ENCODE measurements around the gene SNRPD2. TPM values are rescaled to one million over a fixed set of nuclear protein-coding genes. Genes with fewer than 3 reads are reported as not detected.

The SNRPD2 gene
- polyA plus RNA-seq, 3 donors, result 326 to 373 (median 358) TPM

Other genes starting within 250 kb of the SNRPD2 start
- 10 to 100 TPM; 14.3 to 88.2 (median 22.1) TPM for gene FOSB, start 224.0 kb downstream of the SNRPD2 start, polyA plus RNA-seq (ENCODE audit: insufficient read length in 3 of 3)
- gene RTN2, start 194.9 kb downstream of the SNRPD2 start, polyA plus RNA-seq (ENCODE audit: insufficient read length in 3 of 3), result 10 to 100 TPM in 1 of 3 donors, 1 to 10 TPM in 2; 7.6 to 11.1 (median 9.0) TPM
- under 1 TPM in 2 of 3 donors, not detected in 1; 0.17 to 0.24 TPM for gene PPM1N, start 193.5 kb downstream of the SNRPD2 start, polyA plus RNA-seq (ENCODE audit: insufficient read length in 3 of 3)
- 10 to 100 TPM; 45.6 to 49.3 (median 48.8) TPM for gene VASP, start 184.5 kb downstream of the SNRPD2 start, polyA plus RNA-seq (ENCODE audit: insufficient read length in 3 of 3)
- gene OPA3, start 107.2 kb downstream of the SNRPD2 start, polyA plus RNA-seq (ENCODE audit: insufficient read length in 3 of 3), result 10 to 100 TPM in 2 of 3 donors, 1 to 10 TPM in 1; 9.7 to 12.0 (median 10.5) TPM
- 1 to 10 TPM; 4.7 to 5.5 (median 4.9) TPM for gene GPR4, start 89.7 kb downstream of the SNRPD2 start, polyA plus RNA-seq (ENCODE audit: insufficient read length in 3 of 3)
- 10 to 100 TPM; 17.1 to 20.6 (median 17.2) TPM for gene EML2, start 52.6 kb downstream of the SNRPD2 start, polyA plus RNA-seq (ENCODE audit: insufficient read length in 3 of 3)
- gene GIPR, start 23.7 kb downstream of the SNRPD2 start, polyA plus RNA-seq (ENCODE audit: insufficient read length in 3 of 3), result under 1 TPM; 0.28 to 0.47 (median 0.43) TPM
- 1 to 10 TPM; 7.1 to 7.6 (median 7.5) TPM for gene QPCTL, start 713 bp upstream of the SNRPD2 start, polyA plus RNA-seq (ENCODE audit: insufficient read length in 3 of 3)
- gene FBXO46, start 38.9 kb upstream of the SNRPD2 start, polyA plus RNA-seq (ENCODE audit: insufficient read length in 3 of 3), result 10 to 100 TPM in 2 of 3 donors, 1 to 10 TPM in 1; 9.6 to 11.8 (median 11.7) TPM
- not detected for gene MEIOSIN, start 41.5 kb upstream of the SNRPD2 start, polyA plus RNA-seq (ENCODE audit: insufficient read length in 3 of 3)
- gene SIX5, start 77.3 kb upstream of the SNRPD2 start, polyA plus RNA-seq (ENCODE audit: insufficient read length in 3 of 3), result 10 to 100 TPM; 12.1 to 14.4 (median 12.8) TPM
- 10 to 100 TPM; 31.5 to 37.5 (median 35.4) TPM for gene DMPK, start 90.5 kb upstream of the SNRPD2 start, polyA plus RNA-seq (ENCODE audit: insufficient read length in 3 of 3)
- 10 to 100 TPM; 21.6 to 25.8 (median 23.8) TPM for gene DMWD, start 100.9 kb upstream of the SNRPD2 start, polyA plus RNA-seq (ENCODE audit: insufficient read length in 3 of 3)
- not detected for gene RSPH6A, start 123.4 kb upstream of the SNRPD2 start, polyA plus RNA-seq (ENCODE audit: insufficient read length in 3 of 3)
- 10 to 100 TPM; 53.8 to 64.9 (median 54.5) TPM for gene SYMPK, start 171.2 kb upstream of the SNRPD2 start, polyA plus RNA-seq (ENCODE audit: insufficient read length in 3 of 3)
- under 1 TPM; 0.30 to 0.39 (median 0.36) TPM for gene FOXA3, start 172.4 kb upstream of the SNRPD2 start, polyA plus RNA-seq (ENCODE audit: insufficient read length in 3 of 3)
- 10 to 100 TPM; 14.0 to 18.6 (median 15.8) TPM for gene IRF2BP1, start 194.2 kb upstream of the SNRPD2 start, polyA plus RNA-seq (ENCODE audit: insufficient read length in 3 of 3)
- gene MYPOP, start 210.7 kb upstream of the SNRPD2 start, polyA plus RNA-seq (ENCODE audit: insufficient read length in 3 of 3), result 1 to 10 TPM; 2.8 to 3.8 (median 3.1) TPM
- not detected for gene NANOS2, start 222.8 kb upstream of the SNRPD2 start, polyA plus RNA-seq (ENCODE audit: insufficient read length in 3 of 3)

All from right renal cortex interstitium (tissue), 3 donors.